Measurements from ENCODE around the gene COL5A3.

- TF ChIP-seq CTCF (IDR thresholded peaks at IDR 0.05; ENCODE audit: low read depth, low read length) (no peak), POLR2A (IDR thresholded peaks at IDR 0.05; ENCODE audit: extremely low read depth, insufficient read length) (no peak), MAX (IDR thresholded peaks at IDR 0.05; ENCODE audit: low read depth, low read length) (no peak)
Measured at GRCh38 chr19:9914001-9914314, 96.3 kb downstream of the COL5A3 start.

Data from NB4 (cell line).